Astrocyte of the cerebellum (primary cell): ENCODE results near the gene CFAP74.

Experiments
- DNase-seq: peaks from one replicate; pipeline ENCODE4 v3.0.0-alpha.2; 2011; ENCODE audit warnings: low read depth
- H3K4me3 ChIP-seq: 2 replicates; pipeline ENCODE4 v1.5.1; 2011; ENCODE audit warnings: mild to moderate bottlenecking, low read depth, low read length, moderate library complexity
- in situ Hi-C: cut with HindIII; loops from 2 replicates; pipeline ENCODE4 v1.10.0; 2017; ENCODE audit warnings: low sequenced_read_pairs
- TF ChIP-seq, protein P1 (sequence below): IDR thresholded peaks from 2 replicates; pipeline ENCODE4 v1.5.1; 2012; ENCODE audit warnings: low read length, low read depth, moderate library complexity, mild to moderate bottlenecking; ENCODE audit errors: missing control alignments

CFAP74 gene

DNA sequence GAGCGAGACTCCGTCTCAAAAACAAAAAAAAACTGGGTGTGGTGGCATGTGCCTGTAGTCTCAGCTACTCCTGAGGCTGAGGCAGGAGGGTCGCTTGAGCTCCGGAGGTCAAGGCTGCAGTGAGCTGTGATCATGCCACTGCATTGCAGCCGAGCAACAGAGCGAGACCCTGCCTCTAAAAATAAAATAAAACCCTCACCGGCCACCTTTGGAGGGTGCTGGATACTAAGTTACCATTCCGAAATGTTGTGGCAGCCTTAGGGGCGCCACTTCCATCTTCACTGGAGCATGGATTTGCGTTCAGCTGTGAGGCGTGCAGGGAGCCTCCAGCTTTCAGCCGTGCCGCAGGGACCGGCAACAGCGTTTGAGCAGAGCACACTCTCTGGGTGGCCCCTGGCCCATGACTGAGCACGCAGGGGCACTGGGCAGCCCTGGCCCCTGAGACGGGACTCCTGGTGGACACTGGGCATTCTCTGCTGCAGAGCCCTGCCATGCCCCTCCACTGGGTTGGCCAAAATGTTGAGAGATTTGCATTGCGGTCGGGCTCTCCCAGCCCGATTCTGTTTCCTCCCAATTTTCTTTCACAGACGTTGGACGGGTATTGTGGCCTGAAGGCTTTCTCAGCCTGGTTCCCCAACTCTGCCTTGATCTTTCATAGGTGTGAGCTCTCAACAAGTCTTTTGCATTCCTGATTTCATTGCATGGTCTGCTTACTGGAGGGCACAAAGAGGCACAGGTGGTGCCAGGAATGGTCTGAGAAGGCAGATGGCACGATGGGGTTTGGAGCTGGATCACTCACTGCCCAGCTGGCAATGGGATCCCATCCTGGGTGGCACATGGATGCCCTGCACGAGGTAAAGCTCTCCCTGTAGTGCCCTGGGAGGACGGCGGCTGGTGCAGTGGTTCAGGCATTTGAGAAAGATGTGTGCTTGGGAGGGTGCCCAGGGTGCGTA is 5.8 kb upstream of the CFAP74 start:
- TF ChIP-seq, protein P1, sequence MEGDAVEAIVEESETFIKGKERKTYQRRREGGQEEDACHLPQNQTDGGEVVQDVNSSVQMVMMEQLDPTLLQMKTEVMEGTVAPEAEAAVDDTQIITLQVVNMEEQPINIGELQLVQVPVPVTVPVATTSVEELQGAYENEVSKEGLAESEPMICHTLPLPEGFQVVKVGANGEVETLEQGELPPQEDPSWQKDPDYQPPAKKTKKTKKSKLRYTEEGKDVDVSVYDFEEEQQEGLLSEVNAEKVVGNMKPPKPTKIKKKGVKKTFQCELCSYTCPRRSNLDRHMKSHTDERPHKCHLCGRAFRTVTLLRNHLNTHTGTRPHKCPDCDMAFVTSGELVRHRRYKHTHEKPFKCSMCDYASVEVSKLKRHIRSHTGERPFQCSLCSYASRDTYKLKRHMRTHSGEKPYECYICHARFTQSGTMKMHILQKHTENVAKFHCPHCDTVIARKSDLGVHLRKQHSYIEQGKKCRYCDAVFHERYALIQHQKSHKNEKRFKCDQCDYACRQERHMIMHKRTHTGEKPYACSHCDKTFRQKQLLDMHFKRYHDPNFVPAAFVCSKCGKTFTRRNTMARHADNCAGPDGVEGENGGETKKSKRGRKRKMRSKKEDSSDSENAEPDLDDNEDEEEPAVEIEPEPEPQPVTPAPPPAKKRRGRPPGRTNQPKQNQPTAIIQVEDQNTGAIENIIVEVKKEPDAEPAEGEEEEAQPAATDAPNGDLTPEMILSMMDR: no peak
- DNase-seq: no peak
- in situ Hi-C loops: no loop called here
- no peak overlapping the region for H3K4me3 ChIP-seq

DNA sequence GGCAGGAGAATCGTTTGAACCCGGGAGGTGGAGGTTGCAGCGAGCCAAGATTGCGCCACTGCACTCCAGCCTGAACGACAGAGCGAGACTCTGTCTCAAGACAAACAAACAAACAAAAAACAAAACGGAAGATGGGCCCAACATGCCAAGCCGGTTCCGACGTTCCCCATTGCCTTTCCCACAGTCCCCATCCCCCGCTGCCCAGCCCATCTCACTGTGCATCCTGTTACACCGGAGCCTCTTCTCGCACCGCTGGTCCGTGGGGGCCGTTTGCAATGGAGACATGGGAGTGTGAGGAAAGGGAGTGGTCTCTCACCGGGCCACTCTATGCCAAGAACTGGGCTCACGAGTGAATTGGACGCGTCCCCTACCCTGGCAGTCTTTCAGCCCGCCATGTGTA is 1.3 kb upstream of the CFAP74 start:
- no peak for DNase-seq
- H3K4me3 ChIP-seq: no peak overlapping the region
- in situ Hi-C loops: no loop called here
- TF ChIP-seq, protein P1: no peak

DNA sequence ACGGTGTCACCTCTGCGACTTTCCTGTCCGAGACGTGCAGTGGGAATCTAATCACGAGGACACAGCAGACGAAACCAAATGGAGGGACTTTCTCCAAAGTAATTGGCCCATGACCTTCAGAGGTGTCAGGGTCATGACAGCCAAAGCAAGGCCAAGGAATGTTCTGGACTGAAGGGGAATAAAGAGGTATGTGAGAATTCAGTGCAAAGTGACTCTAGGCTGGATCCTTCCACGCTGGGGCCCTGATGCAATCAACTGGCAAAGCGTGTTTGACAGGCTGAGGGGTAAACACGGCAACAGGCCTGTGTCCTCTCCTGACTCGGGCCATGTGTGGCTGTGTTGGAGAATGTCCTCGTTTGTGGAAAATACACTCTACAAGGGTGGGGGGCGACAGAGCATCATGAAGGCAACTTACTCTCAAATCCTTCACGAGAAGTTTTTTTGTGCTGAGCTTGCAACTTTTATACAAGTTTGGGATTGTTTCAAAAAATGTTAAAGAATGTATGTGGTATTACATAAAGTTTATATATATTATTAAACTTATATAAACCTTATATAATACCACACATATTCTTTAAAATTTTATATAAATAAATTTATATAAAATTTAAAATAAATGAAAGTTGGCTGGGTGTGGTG is 1.7 kb downstream of the CFAP74 start:
- no peak for DNase-seq
- TF ChIP-seq, protein P1: no peak
- H3K4me3 ChIP-seq: no peak overlapping the region
- in situ Hi-C loops: no loop called here

DNA sequence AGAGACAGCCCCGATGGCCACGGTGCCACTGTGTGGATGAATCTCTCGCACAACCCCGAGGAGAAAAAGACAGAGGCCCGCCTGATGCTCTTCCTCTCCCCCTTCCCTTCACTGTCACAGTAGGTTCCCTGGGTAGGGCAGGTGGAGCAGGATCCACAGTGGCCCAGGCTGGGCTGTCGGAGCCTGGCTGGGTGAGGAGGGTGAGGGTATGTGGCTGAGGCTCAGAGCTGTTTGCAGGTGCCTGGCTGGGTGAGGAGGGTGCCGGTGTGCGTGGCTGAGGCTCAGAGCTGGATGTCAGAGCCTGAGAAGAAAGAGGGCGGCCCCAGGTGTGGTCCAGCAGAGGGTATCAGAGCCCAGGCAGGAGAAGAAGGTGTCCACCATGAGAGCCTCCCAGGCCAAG is 2.7 kb downstream of the CFAP74 start:
- in situ Hi-C loops: no loop called here
- no peak for DNase-seq
- TF ChIP-seq, protein P1: no peak
- no peak overlapping the region for H3K4me3 ChIP-seq

DNA sequence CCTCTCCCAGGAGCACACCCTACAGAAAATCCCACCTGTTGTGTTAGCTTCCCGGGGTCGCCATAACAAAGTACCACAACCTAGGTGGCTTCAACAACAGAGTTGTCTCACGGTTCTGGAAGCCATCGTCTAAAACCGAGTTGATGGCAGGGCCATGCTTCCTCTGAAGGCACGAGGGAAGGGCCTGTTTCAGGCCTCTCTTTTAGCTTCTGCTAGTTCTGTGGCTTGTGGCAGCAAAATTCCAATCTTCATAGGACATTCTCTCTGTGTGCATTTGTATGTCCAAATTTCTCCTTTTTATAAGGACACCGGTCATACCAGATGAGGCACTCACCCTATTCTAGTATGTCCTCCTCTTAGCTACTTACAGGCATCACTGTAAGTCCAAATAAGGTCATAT is 3.2 kb downstream of the CFAP74 start:
- TF ChIP-seq, protein P1: no peak
- H3K4me3 ChIP-seq: no peak overlapping the region
- DNase-seq: no peak
- in situ Hi-C loops: no loop called here

DNA sequence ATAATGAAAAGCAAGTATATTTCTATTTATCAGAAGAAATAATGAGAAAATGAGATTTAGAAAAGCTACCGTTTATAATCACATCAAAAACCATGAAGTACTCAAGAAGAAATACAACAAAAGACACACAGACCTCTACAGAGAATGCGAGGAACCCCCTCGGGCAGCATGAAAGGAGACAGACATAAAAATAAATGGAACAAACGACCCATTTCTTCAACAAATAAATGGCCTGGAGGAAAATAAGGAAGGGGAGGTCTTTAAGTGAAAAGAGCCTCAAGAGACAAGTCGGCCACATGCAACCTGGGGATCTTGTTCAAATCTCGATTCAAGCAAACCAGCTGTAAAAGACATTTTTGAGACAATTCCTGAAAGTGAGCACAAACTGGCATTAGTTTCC is 6.0 kb downstream of the CFAP74 start:
- no peak for DNase-seq
- TF ChIP-seq, protein P1: no peak
- H3K4me3 ChIP-seq: no peak overlapping the region
- in situ Hi-C loops: no loop called here
